Measurements from ENCODE around the gene ACBD7.

The ACBD7 gene

GRCh38 chr10:15088428-15089261 is at the start of gene ACBD7:
TSS of gene ACBD7 (minus strand) at chr10:15088776. CDS start at chr10:15088728, 48 bp downstream.
- H3K27ac ChIP-seq, result peak within 1 kb of the TSS; percentile 67
- TF ChIP-seq ZFX (IDR thresholded peaks at IDR 0.05) (no peak), CTCF (conservative IDR thresholded peaks at IDR 0.05) (no peak; the same call in 1 of the 2 replicates)

- no peak overlapping the region for H3K27ac ChIP-seq
- TF ChIP-seq ZFX (IDR thresholded peaks at IDR 0.05), result no peak
- TF ChIP-seq CTCF (conservative IDR thresholded peaks at IDR 0.05), result no peak
These were observed 49.1 kb upstream of the ACBD7 start for GRCh38 chr10:15137636-15138035.

- TF ChIP-seq CTCF (conservative IDR thresholded peaks at IDR 0.05), result no peak
- TF ChIP-seq ZFX (IDR thresholded peaks at IDR 0.05), result no peak
- no peak overlapping the region for H3K27ac ChIP-seq
These were observed 48.4 kb upstream of the ACBD7 start for GRCh38 chr10:15137036-15137359.

GRCh38 chr10:15136129-15137035 is 47.8 kb upstream of the ACBD7 start:
- TF ChIP-seq CTCF (conservative IDR thresholded peaks at IDR 0.05) (no peak), ZFX (IDR thresholded peaks at IDR 0.05) (no peak)
- H3K27ac ChIP-seq, result no peak overlapping the region

GRCh38 chr10:15131330-15131729 is 42.8 kb upstream of the ACBD7 start:
- no peak overlapping the region for H3K27ac ChIP-seq
- TF ChIP-seq CTCF (conservative IDR thresholded peaks at IDR 0.05) (no peak), ZFX (IDR thresholded peaks at IDR 0.05) (no peak)

GRCh38 chr10:15124908-15125307 is 36.3 kb upstream of the ACBD7 start:
- peak overlapping the region; percentile 67; the same call in 1 of the 2 replicates for H3K27ac ChIP-seq
- TF ChIP-seq ZFX (IDR thresholded peaks at IDR 0.05), result no peak
- no peak for TF ChIP-seq CTCF (conservative IDR thresholded peaks at IDR 0.05)

- TF ChIP-seq CTCF (conservative IDR thresholded peaks at IDR 0.05), result no peak
- TF ChIP-seq ZFX (IDR thresholded peaks at IDR 0.05), result no peak
- H3K27ac ChIP-seq, result peak overlapping the region; percentile 67
These were observed 35.6 kb upstream of the ACBD7 start for GRCh38 chr10:15124190-15124589.
